A549 (cell line): ENCODE data around the gene GDF7. TPM values are rescaled to one million over a fixed set of nuclear protein-coding genes. Genes with fewer than 3 reads are reported as not detected.

ENCODE experiments used
- ATAC-seq, 2 experiments: fragments of 200-7000 bp in 1 of 2; fragments of >200 bp in 1 of 2; cut with Nextera tagmentation in 1 of 2; cut with Tn5 transposase in 1 of 2; 3 replicates each; pipeline versions ENCODE4 v1.8.0 to v1.9.1; 2018 to 2020; ENCODE audit warnings: mild to moderate bottlenecking in 1 of 2, moderate library complexity in 1 of 2
- CTCF ChIA-PET: fragments of 300-600 bp; sonication (Branson Sonifier 250); formaldehyde crosslinking; extraction: SDS; loops from one replicate; lab custom pipeline; 2021; ENCODE audit warnings: antibody characterized with exemption, inconsistent platforms; lab: Yijun Ruan, JAX
- POLR2A ChIA-PET: fragments of 350-600 bp; formaldehyde crosslinking; extraction: SDS; loops from one replicate; lab custom pipeline; 2021; ENCODE audit warnings: antibody characterized with exemption, inconsistent platforms; lab: Yijun Ruan, JAX
- DNase-seq, 2 experiments: peaks; one replicate each; pipeline versions ENCODE4 v3.0.0 to v3.0.0-alpha.2; 2011 to 2016; ENCODE audit warnings: low read depth in 1 of 2, low spot score in 1 of 2
- FAIRE-seq: peaks from 2 replicates; lab custom pipeline; 2011; peaks lifted over from hg19 to GRCh38; lab: Jason Lieb, UNC
- H3K27ac ChIP-seq, 2 experiments: fragments of >200 bp; sonication (Bioruptor Twin); formaldehyde crosslinking; 3 replicates each; pipeline ENCODE4 v1.5.1; 2016 to 2017
- H3K4me1 ChIP-seq: fragments of >200 bp; sonication (Bioruptor Twin); formaldehyde crosslinking; 3 replicates; pipeline ENCODE4 v1.6.1; 2016
- H3K4me2 ChIP-seq: fragments of >200 bp; sonication (Bioruptor Twin); formaldehyde crosslinking; 3 replicates; pipeline ENCODE4 v1.6.1; 2016
- H3K4me3 ChIP-seq: fragments of >200 bp; sonication (Bioruptor Twin); formaldehyde crosslinking; 3 replicates; pipeline ENCODE4 v1.5.1; 2016
- H3K9me3 ChIP-seq: fragments of >200 bp; sonication (Bioruptor Twin); formaldehyde crosslinking; 3 replicates; pipeline ENCODE4 v1.6.1; 2016
- CEBPB ChIP-seq, 2 experiments: fragments of >200 bp in 1 of 2; sonication (Bioruptor Twin) in 1 of 2; formaldehyde crosslinking in 1 of 2; IDR thresholded peaks; 2 replicates each; pipeline ENCODE4 v1.6.1; 2012 to 2016
- CHD2 ChIP-seq: fragments of 150-350 bp; IDR thresholded peaks from 2 replicates; pipeline ENCODE4 v1.6.1; 2014; ENCODE audit warnings: low read length; ENCODE audit not compliant: partially characterized antibody
- EHF ChIP-seq: fragments of 250-450 bp; sonication (Bioruptor Pico); IDR thresholded peaks from 2 replicates; pipeline ENCODE4 v1.5.0; 2020; ENCODE audit warnings: mild to moderate bottlenecking
- EHMT2 ChIP-seq: fragments of 200-600 bp; sonication (generic); IDR thresholded peaks from 2 replicates; pipeline ENCODE4 v1.6.1; 2016; ENCODE audit warnings: antibody characterized with exemption, low read depth, mild to moderate bottlenecking, moderate library complexity
- ESRRA ChIP-seq: fragments of 150-350 bp; IDR thresholded peaks from 2 replicates; pipeline ENCODE4 v1.6.1; 2014; ENCODE audit warnings: mild to moderate bottlenecking, low read length, borderline replicate concordance
- FOSB ChIP-seq: fragments of 250-450 bp; sonication (Bioruptor Pico); IDR thresholded peaks from 2 replicates; pipeline ENCODE4 v1.5.0; 2020; ENCODE audit warnings: mild to moderate bottlenecking, moderate library complexity
- FOXS1 ChIP-seq: fragments of 250-450 bp; sonication (Bioruptor Pico); IDR thresholded peaks from 2 replicates; pipeline ENCODE4 v1.5.0; 2020; ENCODE audit warnings: mild to moderate bottlenecking, moderate library complexity
- HDAC2 ChIP-seq: fragments of 200-600 bp; sonication (generic); IDR thresholded peaks from 2 replicates; pipeline ENCODE4 v1.6.1; 2016
- HOXA7 ChIP-seq: fragments of 250-450 bp; sonication (Bioruptor Pico); IDR thresholded peaks from 2 replicates; pipeline ENCODE4 v1.5.0; 2020; ENCODE audit warnings: mild to moderate bottlenecking, moderate library complexity
- JUNB ChIP-seq: fragments of >200 bp; sonication (Bioruptor Twin); formaldehyde crosslinking; IDR thresholded peaks from 2 replicates; pipeline ENCODE4 v1.6.1; 2016
- KDM1A ChIP-seq: fragments of 200-600 bp; sonication (generic); IDR thresholded peaks from 2 replicates; pipeline ENCODE4 v1.6.1; 2016; ENCODE audit warnings: low read depth, mild to moderate bottlenecking
- NFE2L2 ChIP-seq: fragments of 150-350 bp; conservative IDR thresholded peaks from 2 replicates; pipeline ENCODE4 v1.6.1; 2014; ENCODE audit warnings: low read length
- NPAS2 ChIP-seq: fragments of 250-450 bp; sonication (Bioruptor Pico); IDR thresholded peaks from 2 replicates; pipeline ENCODE4 v1.8.0; 2022; ENCODE audit warnings: mild to moderate bottlenecking, moderate library complexity, borderline replicate concordance
- POLR2AphosphoS2 ChIP-seq: conservative IDR thresholded peaks from 2 replicates; pipeline ENCODE4 v1.6.1; 2012; ENCODE audit warnings: low read length, improper control_type of control experiment, inconsistent platforms
- RARB ChIP-seq: fragments of 250-450 bp; sonication (Bioruptor Pico); IDR thresholded peaks from 2 replicates; pipeline ENCODE4 v1.8.0; 2021; ENCODE audit warnings: mild to moderate bottlenecking, moderate library complexity
- SMC3 ChIP-seq: fragments of >200 bp; sonication (Bioruptor Twin); formaldehyde crosslinking; IDR thresholded peaks from 3 replicates; pipeline ENCODE4 v1.6.1; 2018; ENCODE audit warnings: inconsistent platforms
- SREBF2 ChIP-seq: fragments of 450-650 bp; IDR thresholded peaks from 2 replicates; pipeline ENCODE4 v1.6.1; 2014; ENCODE audit warnings: mild to moderate bottlenecking, moderate library complexity
- TP53 ChIP-seq: fragments of 250-450 bp; sonication (Bioruptor Pico); IDR thresholded peaks from 2 replicates; pipeline ENCODE4 v1.5.0; 2021; ENCODE audit warnings: mild to moderate bottlenecking, moderate library complexity
- ZC3H11A ChIP-seq: fragments of 450-650 bp; IDR thresholded peaks from 2 replicates; pipeline ENCODE4 v1.6.1; 2014; ENCODE audit warnings: antibody characterized with exemption, mild to moderate bottlenecking
- ZNF302 ChIP-seq: fragments of 250-450 bp; sonication (Bioruptor Pico); IDR thresholded peaks from 2 replicates; pipeline ENCODE4 v1.9.0; 2021; ENCODE audit warnings: inconsistent platforms, mild to moderate bottlenecking, moderate library complexity
- WGBS: methylation state at CpG from one replicate; pipeline ENCODE4 v1.1.6; 2017; ENCODE audit errors: missing lambda C conversion rate; 5-methylcytosine and 5-hydroxymethylcytosine counted together
- polyA plus RNA-seq, 4 experiments: library from polyadenylated mRNA; depleted of rRNA in 3 of 4; stranded (reverse); fragments of >200 nt; fragmentation: RNase III in 1 of 4; extraction: RNeasy Plus Mini Kit Qiagen cat#74134 plus additional on column Dnase treatment in 1 of 4; gene quantifications; 2 replicates in 3 of 4; 3 replicates in 1 of 4; pipeline ENCODE4 v1.2.3, GENCODE V29; 2011 to 2017
- TF ChIP-seq, protein P1 (sequence below): fragments of >200 bp; sonication (Bioruptor Twin); formaldehyde crosslinking; IDR thresholded peaks from 3 replicates; pipeline ENCODE4 v1.5.1; 2016
- TF ChIP-seq, protein P2 (sequence below): fragments of >200 bp; sonication (Bioruptor Twin); formaldehyde crosslinking; IDR thresholded peaks from 3 replicates; pipeline ENCODE4 v1.6.1; 2016
- TF ChIP-seq, protein P3 (sequence below): fragments of 450-650 bp; IDR thresholded peaks from 2 replicates; pipeline ENCODE4 v1.6.1; 2014; ENCODE audit warnings: antibody characterized with exemption
- TF ChIP-seq, protein P4 (sequence below): IDR thresholded peaks from 2 replicates; pipeline ENCODE4 v1.6.1; 2012
- TF ChIP-seq, protein P5 (sequence below): fragments of 200-600 bp; sonication (generic); IDR thresholded peaks from 2 replicates; pipeline ENCODE4 v1.6.1; 2016; ENCODE audit warnings: antibody characterized with exemption, mild to moderate bottlenecking, moderate library complexity

GDF7 gene
- polyA plus RNA-seq, 2 of the 4 experiments (the other 2 are of a cell fraction) = 0.03 to 0.05 TPM

DNA sequence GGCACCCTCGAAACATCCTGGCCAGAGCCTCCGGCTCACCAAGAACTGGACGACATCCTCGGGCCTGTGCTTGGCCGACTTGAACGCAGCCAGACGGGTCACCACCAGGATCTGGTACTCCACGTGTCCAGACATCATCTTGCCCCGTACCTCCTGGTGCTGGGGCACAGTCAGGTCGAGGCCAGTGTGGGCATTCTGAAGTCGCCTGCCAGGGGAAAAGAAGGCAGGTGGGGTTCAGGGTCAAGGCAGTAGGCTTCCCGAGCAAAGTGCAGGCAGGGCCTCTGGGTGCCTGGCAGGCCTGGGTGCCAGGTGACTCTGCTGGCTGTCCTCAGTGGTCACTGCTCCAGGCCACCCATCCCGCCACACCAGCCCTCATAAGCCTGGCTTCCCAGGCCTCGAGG lies 21.6 kb upstream of the GDF7 start:
- POLR2A ChIA-PET = no interaction called here
- 86% methylated on average over 13 of the region's 14 CpGs for WGBS
- H3K4me2 ChIP-seq = no peak overlapping the region
- TF ChIP-seq NFE2L2 = no peak
- TF ChIP-seq ZNF302 (CRISPR knock-in tag) = no peak
- TF ChIP-seq HOXA7 (CRISPR knock-in tag) = no peak
- no peak for TF ChIP-seq ZC3H11A
- TF ChIP-seq, protein P1, sequence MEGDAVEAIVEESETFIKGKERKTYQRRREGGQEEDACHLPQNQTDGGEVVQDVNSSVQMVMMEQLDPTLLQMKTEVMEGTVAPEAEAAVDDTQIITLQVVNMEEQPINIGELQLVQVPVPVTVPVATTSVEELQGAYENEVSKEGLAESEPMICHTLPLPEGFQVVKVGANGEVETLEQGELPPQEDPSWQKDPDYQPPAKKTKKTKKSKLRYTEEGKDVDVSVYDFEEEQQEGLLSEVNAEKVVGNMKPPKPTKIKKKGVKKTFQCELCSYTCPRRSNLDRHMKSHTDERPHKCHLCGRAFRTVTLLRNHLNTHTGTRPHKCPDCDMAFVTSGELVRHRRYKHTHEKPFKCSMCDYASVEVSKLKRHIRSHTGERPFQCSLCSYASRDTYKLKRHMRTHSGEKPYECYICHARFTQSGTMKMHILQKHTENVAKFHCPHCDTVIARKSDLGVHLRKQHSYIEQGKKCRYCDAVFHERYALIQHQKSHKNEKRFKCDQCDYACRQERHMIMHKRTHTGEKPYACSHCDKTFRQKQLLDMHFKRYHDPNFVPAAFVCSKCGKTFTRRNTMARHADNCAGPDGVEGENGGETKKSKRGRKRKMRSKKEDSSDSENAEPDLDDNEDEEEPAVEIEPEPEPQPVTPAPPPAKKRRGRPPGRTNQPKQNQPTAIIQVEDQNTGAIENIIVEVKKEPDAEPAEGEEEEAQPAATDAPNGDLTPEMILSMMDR = no peak
- TF ChIP-seq CEBPB (IDR thresholded peaks at IDR 0.05) = no peak
- TF ChIP-seq NPAS2 = no peak
- TF ChIP-seq TP53 (CRISPR knock-in tag) = no peak
- no peak for TF ChIP-seq HDAC2
- TF ChIP-seq EHF (CRISPR knock-in tag) = no peak
- TF ChIP-seq, protein P2, sequence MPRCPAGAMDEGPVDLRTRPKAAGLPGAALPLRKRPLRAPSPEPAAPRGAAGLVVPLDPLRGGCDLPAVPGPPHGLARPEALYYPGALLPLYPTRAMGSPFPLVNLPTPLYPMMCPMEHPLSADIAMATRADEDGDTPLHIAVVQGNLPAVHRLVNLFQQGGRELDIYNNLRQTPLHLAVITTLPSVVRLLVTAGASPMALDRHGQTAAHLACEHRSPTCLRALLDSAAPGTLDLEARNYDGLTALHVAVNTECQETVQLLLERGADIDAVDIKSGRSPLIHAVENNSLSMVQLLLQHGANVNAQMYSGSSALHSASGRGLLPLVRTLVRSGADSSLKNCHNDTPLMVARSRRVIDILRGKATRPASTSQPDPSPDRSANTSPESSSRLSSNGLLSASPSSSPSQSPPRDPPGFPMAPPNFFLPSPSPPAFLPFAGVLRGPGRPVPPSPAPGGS = no peak
- TF ChIP-seq, all 56 proteins: peak for 0
- H3K4me3 ChIP-seq = no peak overlapping the region
- no peaks in the 10 kb centered on the region for H3K9me3 ChIP-seq
- FAIRE-seq (no peak), DNase-seq (no peak), ATAC-seq (no peak)
- CTCF ChIA-PET = interaction anchor here (0.6 to 17.8 kb wide), 5 partner anchors 12 to 264 kb away, joined by 3 to 355 read pairs (median 105); no protein-coding TSS in a partner anchor
- H3K4me1 ChIP-seq = peaks cover 20% of the 10 kb centered on the region; the same call in 2 of the 3 replicates
- H3K27ac ChIP-seq = no peak overlapping the region

DNA sequence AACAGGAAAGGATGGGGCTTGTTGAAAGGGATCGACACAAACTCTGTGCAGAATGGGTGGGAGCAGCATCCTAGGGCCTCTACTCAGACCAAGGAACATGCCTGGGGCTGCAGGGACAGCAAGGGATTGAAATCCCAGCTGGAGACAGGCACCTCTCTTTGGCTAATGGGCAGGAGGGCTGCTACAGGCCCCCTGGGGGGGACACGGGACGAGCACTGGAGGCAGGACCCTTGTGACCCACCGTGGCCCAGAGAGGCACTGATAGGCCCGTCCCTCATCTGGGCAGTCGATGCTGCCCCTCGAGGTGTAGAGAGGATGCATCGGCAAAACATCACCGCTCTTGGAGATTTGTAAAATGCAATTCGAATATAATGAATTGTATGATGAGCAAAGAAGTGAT lies 21.2 kb upstream of the GDF7 start:
- Histone ChIP-seq H3K4me3 (no peak overlapping the region), H3K27ac (no peak overlapping the region), H3K4me1 (peaks cover 20% of the 10 kb centered on the region; the same call in 2 of the 3 replicates), H3K4me2 (no peak overlapping the region), H3K9me3 (no peaks in the 10 kb centered on the region)
- 70% methylated on average over 10 of the region's 10 CpGs for WGBS
- DNase-seq (no peak), ATAC-seq (no peak), FAIRE-seq (no peak)
- CTCF ChIA-PET = interaction anchor here (0.6 to 12.0 kb wide), 5 partner anchors 13 to 234 kb away, joined by 3 to 195 read pairs (median 11); partner anchors contain the start of gene GDF7
- POLR2A ChIA-PET = interaction anchor here (7.0 kb wide), 1 partner anchor 198 kb away, joined by 73 read pairs; the partner anchor contains the start of gene RHOB
- TF ChIP-seq FOSB (CRISPR knock-in tag) (no peak), RARB (no peak), TP53 (CRISPR knock-in tag) (no peak), KDM1A (no peak), SREBF2 (no peak), EHMT2 (no peak), SMC3 (no peak), POLR2AphosphoS2 (no peak), CHD2 (no peak), JUNB (no peak), FOXS1 (CRISPR knock-in tag) (no peak), ESRRA (no peak)
- TF ChIP-seq, protein P3, sequence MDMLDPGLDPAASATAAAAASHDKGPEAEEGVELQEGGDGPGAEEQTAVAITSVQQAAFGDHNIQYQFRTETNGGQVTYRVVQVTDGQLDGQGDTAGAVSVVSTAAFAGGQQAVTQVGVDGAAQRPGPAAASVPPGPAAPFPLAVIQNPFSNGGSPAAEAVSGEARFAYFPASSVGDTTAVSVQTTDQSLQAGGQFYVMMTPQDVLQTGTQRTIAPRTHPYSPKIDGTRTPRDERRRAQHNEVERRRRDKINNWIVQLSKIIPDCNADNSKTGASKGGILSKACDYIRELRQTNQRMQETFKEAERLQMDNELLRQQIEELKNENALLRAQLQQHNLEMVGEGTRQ = no peak
- TF ChIP-seq, protein P2 = no peak
- TF ChIP-seq, protein P4, sequence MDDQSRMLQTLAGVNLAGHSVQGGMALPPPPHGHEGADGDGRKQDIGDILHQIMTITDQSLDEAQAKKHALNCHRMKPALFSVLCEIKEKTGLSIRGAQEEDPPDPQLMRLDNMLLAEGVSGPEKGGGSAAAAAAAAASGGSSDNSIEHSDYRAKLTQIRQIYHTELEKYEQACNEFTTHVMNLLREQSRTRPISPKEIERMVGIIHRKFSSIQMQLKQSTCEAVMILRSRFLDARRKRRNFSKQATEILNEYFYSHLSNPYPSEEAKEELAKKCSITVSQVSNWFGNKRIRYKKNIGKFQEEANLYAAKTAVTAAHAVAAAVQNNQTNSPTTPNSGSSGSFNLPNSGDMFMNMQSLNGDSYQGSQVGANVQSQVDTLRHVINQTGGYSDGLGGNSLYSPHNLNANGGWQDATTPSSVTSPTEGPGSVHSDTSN = no peak
- TF ChIP-seq, protein P1 = no peak
- TF ChIP-seq, protein P5, sequence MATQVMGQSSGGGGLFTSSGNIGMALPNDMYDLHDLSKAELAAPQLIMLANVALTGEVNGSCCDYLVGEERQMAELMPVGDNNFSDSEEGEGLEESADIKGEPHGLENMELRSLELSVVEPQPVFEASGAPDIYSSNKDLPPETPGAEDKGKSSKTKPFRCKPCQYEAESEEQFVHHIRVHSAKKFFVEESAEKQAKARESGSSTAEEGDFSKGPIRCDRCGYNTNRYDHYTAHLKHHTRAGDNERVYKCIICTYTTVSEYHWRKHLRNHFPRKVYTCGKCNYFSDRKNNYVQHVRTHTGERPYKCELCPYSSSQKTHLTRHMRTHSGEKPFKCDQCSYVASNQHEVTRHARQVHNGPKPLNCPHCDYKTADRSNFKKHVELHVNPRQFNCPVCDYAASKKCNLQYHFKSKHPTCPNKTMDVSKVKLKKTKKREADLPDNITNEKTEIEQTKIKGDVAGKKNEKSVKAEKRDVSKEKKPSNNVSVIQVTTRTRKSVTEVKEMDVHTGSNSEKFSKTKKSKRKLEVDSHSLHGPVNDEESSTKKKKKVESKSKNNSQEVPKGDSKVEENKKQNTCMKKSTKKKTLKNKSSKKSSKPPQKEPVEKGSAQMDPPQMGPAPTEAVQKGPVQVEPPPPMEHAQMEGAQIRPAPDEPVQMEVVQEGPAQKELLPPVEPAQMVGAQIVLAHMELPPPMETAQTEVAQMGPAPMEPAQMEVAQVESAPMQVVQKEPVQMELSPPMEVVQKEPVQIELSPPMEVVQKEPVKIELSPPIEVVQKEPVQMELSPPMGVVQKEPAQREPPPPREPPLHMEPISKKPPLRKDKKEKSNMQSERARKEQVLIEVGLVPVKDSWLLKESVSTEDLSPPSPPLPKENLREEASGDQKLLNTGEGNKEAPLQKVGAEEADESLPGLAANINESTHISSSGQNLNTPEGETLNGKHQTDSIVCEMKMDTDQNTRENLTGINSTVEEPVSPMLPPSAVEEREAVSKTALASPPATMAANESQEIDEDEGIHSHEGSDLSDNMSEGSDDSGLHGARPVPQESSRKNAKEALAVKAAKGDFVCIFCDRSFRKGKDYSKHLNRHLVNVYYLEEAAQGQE = no peak
